ENCODE data around the gene TTR.

TTR gene

GRCh38 chr18:31614044-31614443 lies 22.4 kb downstream of the TTR start:
- no peak for TF ChIP-seq POLR2A (IDR thresholded peaks at IDR 0.05; ENCODE audit: low read length)
- DNase-seq: no peak

GRCh38 chr18:31616586-31616985 lies 24.9 kb downstream of the TTR start:
- no peak for DNase-seq
- no peak for TF ChIP-seq POLR2A (IDR thresholded peaks at IDR 0.05; ENCODE audit: low read length)
- no peak for TF ChIP-seq GATA1 (IDR thresholded peaks at IDR 0.05; ENCODE audit: low read depth, low read length)

- TF ChIP-seq GATA1 (IDR thresholded peaks at IDR 0.05; ENCODE audit: low read depth, low read length) (no peak), POLR2A (IDR thresholded peaks at IDR 0.05; ENCODE audit: low read length) (no peak)
- no peak for DNase-seq
Measured at GRCh38 chr18:31617031-31617717, 25.5 kb downstream of the TTR start.

- TF ChIP-seq POLR2A (IDR thresholded peaks at IDR 0.05; ENCODE audit: low read length): no peak
- TF ChIP-seq GATA1 (IDR thresholded peaks at IDR 0.05; ENCODE audit: low read depth, low read length): no peak
- no peak for DNase-seq
Measured at GRCh38 chr18:31618801-31619200, 27.1 kb downstream of the TTR start.

GRCh38 chr18:31619291-31619690 lies 27.6 kb downstream of the TTR start:
- no peak for TF ChIP-seq GATA1 (IDR thresholded peaks at IDR 0.05; ENCODE audit: low read depth, low read length)
- TF ChIP-seq POLR2A (IDR thresholded peaks at IDR 0.05; ENCODE audit: low read length): no peak
- no peak for DNase-seq

GRCh38 chr18:31624892-31625640 lies 33.4 kb downstream of the TTR start:
- no peak for DNase-seq
- TF ChIP-seq GATA1 (IDR thresholded peaks at IDR 0.05; ENCODE audit: low read depth, low read length) (no peak), POLR2A (IDR thresholded peaks at IDR 0.05; ENCODE audit: low read length) (no peak)

- DNase-seq: peak in 1 of 2 experiments; percentile 8
- TF ChIP-seq GATA1 (IDR thresholded peaks at IDR 0.05; ENCODE audit: low read depth, low read length) (no peak), POLR2A (IDR thresholded peaks at IDR 0.05; ENCODE audit: low read length) (no peak)
Measured at GRCh38 chr18:31626409-31626808, 34.7 kb downstream of the TTR start.

- no peak for DNase-seq
- TF ChIP-seq GATA1 (IDR thresholded peaks at IDR 0.05; ENCODE audit: low read depth, low read length) (no peak), POLR2A (IDR thresholded peaks at IDR 0.05; ENCODE audit: low read length) (no peak)
Measured at GRCh38 chr18:31630549-31630948, 38.9 kb downstream of the TTR start.

- TF ChIP-seq GATA1 (IDR thresholded peaks at IDR 0.05; ENCODE audit: low read depth, low read length) (no peak), POLR2A (IDR thresholded peaks at IDR 0.05; ENCODE audit: low read length) (no peak)
Measured at GRCh38 chr18:31631526-31631925, 39.8 kb downstream of the TTR start.

GRCh38 chr18:31632356-31632755 lies 40.7 kb downstream of the TTR start:
- no peak for DNase-seq
- TF ChIP-seq GATA1 (IDR thresholded peaks at IDR 0.05; ENCODE audit: low read depth, low read length): no peak
- no peak for TF ChIP-seq POLR2A (IDR thresholded peaks at IDR 0.05; ENCODE audit: low read length)

More at GRCh38 chr18:31631526-31631925, 39.8 kb downstream of the TTR start:
- no peak for DNase-seq

- no peak for DNase-seq
- no peak for TF ChIP-seq POLR2A (IDR thresholded peaks at IDR 0.05; ENCODE audit: low read length)
- TF ChIP-seq GATA1 (IDR thresholded peaks at IDR 0.05; ENCODE audit: low read depth, low read length): no peak
Measured at GRCh38 chr18:31633392-31634330, 42.0 kb downstream of the TTR start.

GRCh38 chr18:31634331-31634713 lies 42.6 kb downstream of the TTR start:
- TF ChIP-seq GATA1 (IDR thresholded peaks at IDR 0.05; ENCODE audit: low read depth, low read length): no peak
- no peak for TF ChIP-seq POLR2A (IDR thresholded peaks at IDR 0.05; ENCODE audit: low read length)
- no peak for DNase-seq

GRCh38 chr18:31636387-31636786 lies 44.7 kb downstream of the TTR start:
- TF ChIP-seq POLR2A (IDR thresholded peaks at IDR 0.05; ENCODE audit: low read length): no peak
- TF ChIP-seq GATA1 (IDR thresholded peaks at IDR 0.05; ENCODE audit: low read depth, low read length): no peak
- no peak for DNase-seq

GRCh38 chr18:31637445-31637844 lies 45.8 kb downstream of the TTR start:
- no peak for TF ChIP-seq GATA1 (IDR thresholded peaks at IDR 0.05; ENCODE audit: low read depth, low read length)
- TF ChIP-seq POLR2A (IDR thresholded peaks at IDR 0.05; ENCODE audit: low read length): no peak

More at GRCh38 chr18:31637445-31637844, 45.8 kb downstream of the TTR start:
- DNase-seq: no peak

All from erythroblast (primary cell).